GM08714 (cell line): Measurements from ENCODE around the gene BCL6.

Experiments used
- H3K4me3 ChIP-seq: fragments of 200-500 bp; sonication (Bioruptor generic); 2 replicates; pipeline ENCODE4 v1.5.1; 2014; ENCODE audit warnings: mild to moderate bottlenecking, low read length, inconsistent platforms
- ZNF274 ChIP-seq: IDR thresholded peaks from 2 replicates; pipeline ENCODE4 v1.6.1; 2012; ENCODE audit warnings: mild to moderate bottlenecking, low read depth, low read length

The BCL6 gene

GRCh38 chr3:187738331-187739093 lies 6.8 kb downstream of the BCL6 start:
- peak overlapping the region; percentile 50; the same call in 1 of the 2 replicates for H3K4me3 ChIP-seq
- no peak for TF ChIP-seq ZNF274

GRCh38 chr3:187738071-187738330 lies 7.3 kb downstream of the BCL6 start:
- H3K4me3 ChIP-seq: peak overlapping the region; percentile 50; the same call in 1 of the 2 replicates
- TF ChIP-seq ZNF274: no peak

- peak overlapping the region; percentile 50; the same call in 1 of the 2 replicates for H3K4me3 ChIP-seq
- TF ChIP-seq ZNF274: no peak
Measured at GRCh38 chr3:187737368-187738070, 7.7 kb downstream of the BCL6 start.

GRCh38 chr3:187737006-187737367 lies 8.3 kb downstream of the BCL6 start:
- H3K4me3 ChIP-seq: no peak overlapping the region
- TF ChIP-seq ZNF274: no peak

DNA sequence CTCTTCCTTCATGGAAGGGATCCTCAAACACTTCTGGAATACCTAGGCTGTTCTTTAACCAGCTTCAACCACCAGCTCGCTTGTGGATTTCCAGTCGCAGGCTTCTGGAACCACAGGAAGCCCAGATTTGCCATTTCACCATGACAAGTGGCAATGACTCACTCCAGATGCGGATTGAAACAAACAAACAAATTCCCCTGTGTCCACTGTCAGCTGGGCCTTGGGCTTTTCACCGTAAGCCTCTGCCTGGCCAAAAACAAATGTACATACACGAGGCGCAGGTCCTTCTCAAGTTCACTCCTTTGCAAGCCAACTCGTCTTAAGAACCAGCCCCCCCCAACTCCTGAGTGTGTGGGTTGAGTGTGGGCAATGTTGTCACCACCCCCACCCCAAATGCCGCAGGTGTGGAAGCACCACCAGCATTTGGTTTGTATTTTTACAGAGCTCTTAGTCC lies 8.8 kb downstream of the BCL6 start:
- H3K4me3 ChIP-seq: no peak overlapping the region
- no peak for TF ChIP-seq ZNF274

DNA sequence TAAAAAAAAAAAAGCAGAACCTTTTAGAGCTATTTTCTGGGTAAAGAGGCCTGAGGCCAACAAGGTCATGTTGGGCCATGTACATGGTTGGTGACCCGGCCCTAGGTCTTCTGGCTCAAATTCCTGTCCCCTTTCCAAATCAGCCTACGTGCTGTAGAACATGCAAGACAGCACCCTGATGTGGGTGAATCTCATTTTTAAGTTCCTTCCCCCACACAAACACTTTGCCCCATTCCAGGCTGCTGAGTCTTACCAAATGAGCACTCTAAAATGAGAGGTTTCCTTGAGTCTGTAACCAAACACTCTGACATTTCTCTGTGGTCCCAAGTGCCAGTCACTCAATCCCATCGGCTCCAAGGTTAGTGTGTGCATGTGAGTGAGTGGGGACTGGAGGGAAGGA lies 9.4 kb downstream of the BCL6 start:
- no peak for TF ChIP-seq ZNF274
- no peak overlapping the region for H3K4me3 ChIP-seq

GRCh38 chr3:187735383-187735782 lies 9.9 kb downstream of the BCL6 start:
- no peak for TF ChIP-seq ZNF274

DNA sequence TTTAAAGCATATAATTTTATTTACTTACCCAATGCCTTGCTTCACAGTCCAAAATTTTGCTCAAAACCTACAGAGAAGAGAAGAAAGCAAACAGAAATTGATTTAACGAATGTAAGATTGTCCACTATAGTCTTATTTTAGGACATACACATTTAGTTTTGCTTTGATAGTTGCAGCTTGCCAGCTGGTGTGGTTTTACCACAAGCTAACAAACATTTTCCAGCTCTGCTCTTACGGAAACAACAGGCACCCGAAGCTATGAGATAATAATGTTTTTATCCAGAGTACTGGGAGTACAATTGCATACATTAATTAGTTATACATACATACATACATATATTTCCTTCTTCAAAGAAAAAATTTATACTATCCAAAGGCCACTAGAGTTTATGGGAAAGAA lies 10.4 kb downstream of the BCL6 start:
- TF ChIP-seq ZNF274: no peak
- no peak overlapping the region for H3K4me3 ChIP-seq

More at GRCh38 chr3:187735383-187735782, 9.9 kb downstream of the BCL6 start:
- no peak overlapping the region for H3K4me3 ChIP-seq

- TF ChIP-seq ZNF274: no peak
Measured at GRCh38 chr3:187733371-187733770, 11.9 kb downstream of the BCL6 start.

GRCh38 chr3:187729598-187729997 lies 15.7 kb downstream of the BCL6 start:
- TF ChIP-seq ZNF274: no peak
- H3K4me3 ChIP-seq: no peak overlapping the region

More at GRCh38 chr3:187733371-187733770, 11.9 kb downstream of the BCL6 start:
- no peak overlapping the region for H3K4me3 ChIP-seq

- H3K4me3 ChIP-seq: no peak overlapping the region
- TF ChIP-seq ZNF274: no peak
Measured at GRCh38 chr3:187728940-187729583, 16.2 kb downstream of the BCL6 start.

DNA sequence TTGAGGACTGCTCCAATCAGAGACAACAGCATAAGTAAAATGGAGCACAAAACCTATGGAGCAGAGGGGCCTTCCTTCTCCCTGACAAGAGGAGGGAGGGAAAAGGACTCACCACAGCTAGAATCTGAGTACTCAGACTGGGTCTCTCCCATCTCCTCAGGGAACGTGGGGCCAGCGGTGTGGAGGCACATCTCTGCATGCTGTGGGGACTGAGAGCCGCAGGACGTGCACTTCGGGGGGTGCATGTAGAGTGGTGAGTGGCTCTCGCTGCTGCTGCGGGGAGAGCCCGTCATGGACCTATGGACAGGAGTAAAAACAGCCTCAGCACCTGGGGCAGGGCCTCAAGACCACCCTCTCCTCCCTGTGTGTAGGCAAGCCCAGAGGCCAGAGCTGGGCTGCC lies 17.0 kb downstream of the BCL6 start:
- TF ChIP-seq ZNF274: no peak
- no peak overlapping the region for H3K4me3 ChIP-seq

DNA sequence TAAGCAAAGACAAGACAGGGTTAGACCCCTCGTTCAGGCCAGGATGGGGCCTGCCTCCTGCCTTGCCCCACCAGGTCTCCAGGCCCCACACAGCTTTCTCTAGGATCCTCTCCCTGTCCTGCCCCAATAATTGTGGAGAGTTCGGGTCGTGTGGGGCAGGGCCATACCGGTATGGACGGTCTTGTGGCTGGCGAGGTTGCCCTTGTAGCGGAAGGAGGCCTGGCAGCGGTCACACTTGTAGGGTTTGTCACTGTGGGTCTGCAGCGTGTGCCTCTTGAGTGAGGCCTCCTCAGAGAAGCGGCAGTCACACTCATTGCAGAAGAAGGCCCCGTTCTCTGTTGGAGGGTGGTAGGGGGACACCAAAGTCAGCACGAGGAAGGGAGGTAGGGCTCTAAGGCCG lies 18.7 kb downstream of the BCL6 start:
- TF ChIP-seq ZNF274: no peak
- H3K4me3 ChIP-seq: no peak overlapping the region

DNA sequence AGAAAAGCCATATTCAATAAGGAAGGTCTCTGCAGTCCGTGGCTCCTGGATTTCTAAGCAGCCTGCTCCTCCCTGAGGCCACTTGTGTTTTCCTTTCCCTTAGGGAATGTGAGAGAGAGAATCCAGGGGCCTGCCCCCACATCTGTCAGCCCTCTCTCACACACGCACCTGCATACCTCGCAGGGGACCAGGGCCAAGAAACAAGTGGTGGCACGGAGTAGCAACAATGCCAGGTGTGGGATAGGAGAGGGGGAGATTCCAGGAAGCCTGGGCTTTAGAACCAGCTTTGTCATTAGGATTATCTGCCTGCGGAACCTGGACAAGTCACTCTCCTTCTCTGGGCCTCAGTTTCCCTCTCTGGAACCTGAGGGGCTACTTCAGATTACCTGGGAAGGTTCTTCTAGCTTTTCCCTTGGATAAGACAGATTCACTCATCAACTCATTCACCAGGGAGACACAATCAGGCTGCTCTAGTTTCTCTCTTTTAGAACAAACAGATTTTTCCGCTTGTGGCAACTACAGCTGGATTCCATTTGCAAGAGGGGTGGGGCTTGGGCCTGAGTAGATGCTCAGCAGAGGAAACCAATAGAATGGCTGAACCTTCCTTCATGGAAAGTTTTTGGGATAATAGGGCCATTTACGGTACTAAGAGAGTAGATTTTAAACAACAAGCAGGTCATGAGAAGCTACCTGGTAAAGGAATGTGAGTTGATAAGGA lies 19.5 kb downstream of the BCL6 start:
- TF ChIP-seq ZNF274: no peak

More for the DNA sequence above, 19.5 kb downstream of the BCL6 start:
- H3K4me3 ChIP-seq: no peak overlapping the region
